Pulmonary artery endothelial cell (primary cell): ENCODE results near the gene RNF212. TPM values are rescaled to one million over a fixed set of nuclear protein-coding genes. Genes with fewer than 3 reads are reported as not detected.
"Not testable (repeated sequence)": the region's sequence is repeated elsewhere in the genome, so short reads cannot be mapped to it uniquely, and the experiment has no call there.

Source experiments
- DNase-seq: peaks from one replicate; pipeline ENCODE4 v3.0.0-alpha.2; 2011; ENCODE audit warnings: low read depth, low spot score
- total RNA-seq: library from RNA; depleted of rRNA; stranded (reverse); fragments of >200 nt; gene quantifications from 2 replicates; pipeline ENCODE4 v1.2.3, GENCODE V29; 2014

Gene RNF212
- total RNA-seq, 1 donor from 2014 or later, result 1.8 TPM

DNA sequence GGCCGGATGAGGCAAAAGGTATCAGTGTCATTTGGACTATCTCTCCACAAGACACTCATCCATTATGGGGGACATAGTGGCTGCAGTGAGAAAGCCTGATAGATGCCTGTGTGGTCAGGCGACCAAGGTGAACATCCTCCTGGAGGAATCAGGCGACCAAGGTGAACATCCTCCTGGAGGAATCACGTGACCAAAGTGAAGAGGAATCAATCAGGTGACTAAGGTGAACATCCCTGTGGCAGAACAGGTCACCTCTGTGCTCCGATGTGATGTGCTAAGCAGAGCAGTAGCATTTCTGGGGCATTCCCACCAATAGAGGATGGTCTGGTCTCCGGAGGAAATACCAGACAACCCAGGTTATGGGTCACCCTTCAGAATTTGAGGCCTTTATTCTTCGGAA lies 44.0 kb downstream of the RNF212 start:
- no peak for DNase-seq

DNA sequence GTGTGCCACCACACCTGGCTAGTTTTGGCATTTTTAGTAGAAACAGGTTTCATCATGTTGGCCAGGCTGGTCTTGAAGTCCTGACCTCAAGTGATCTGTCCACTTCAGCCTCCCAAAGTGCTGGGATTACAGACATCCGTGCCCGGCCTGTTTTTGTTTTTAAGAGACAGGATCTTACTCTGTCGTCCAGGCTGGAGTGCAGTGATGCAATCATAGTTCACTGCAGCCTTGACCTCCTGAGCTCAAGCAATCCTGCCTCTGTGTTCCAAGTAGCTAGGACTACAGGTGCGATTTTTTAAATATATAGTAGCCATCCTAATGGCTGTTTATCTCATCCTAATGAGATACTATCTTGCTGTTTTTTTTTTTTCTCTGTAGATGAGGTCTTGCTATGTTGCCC lies 47.6 kb downstream of the RNF212 start:
- DNase-seq, result no peak

DNA sequence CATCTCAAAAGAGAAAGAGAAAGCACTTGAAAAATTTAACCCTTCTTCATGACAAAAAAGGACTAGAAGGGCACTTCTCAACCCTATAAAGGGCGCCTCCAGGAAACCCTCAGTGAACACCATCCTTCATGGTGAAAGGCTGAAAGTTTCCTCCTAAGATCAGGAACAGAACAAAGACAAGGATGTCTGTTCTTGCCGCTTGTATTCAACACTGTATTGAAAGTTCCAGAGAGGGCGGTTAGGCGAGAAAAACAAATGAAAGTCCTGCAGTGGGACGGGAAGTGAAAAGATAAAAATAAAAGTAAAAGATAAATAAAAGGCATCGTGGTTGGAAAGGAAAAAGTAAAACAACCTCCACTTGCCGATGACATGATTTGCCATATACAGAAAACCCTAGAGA lies 50.9 kb downstream of the RNF212 start:
- no peak for DNase-seq

DNA sequence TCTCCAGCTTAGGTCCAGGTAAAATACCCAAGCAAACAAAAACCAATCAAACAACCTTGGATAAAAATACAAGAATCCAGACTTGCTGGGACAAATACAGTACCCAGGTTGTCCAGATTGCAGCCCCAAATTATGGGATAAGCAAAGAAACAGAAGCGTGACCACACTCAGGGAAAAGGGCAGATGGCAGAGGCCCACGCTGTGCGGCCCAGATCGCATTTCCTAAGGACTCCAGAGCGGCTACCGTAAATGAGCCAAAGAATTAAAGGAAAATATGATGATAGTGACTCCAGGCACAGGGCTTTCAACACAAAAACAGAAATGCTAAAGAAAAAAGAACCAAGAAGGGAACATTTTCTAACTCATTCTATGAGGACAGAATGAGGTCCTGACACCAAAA lies 51.6 kb downstream of the RNF212 start:
- no peak for DNase-seq

DNA sequence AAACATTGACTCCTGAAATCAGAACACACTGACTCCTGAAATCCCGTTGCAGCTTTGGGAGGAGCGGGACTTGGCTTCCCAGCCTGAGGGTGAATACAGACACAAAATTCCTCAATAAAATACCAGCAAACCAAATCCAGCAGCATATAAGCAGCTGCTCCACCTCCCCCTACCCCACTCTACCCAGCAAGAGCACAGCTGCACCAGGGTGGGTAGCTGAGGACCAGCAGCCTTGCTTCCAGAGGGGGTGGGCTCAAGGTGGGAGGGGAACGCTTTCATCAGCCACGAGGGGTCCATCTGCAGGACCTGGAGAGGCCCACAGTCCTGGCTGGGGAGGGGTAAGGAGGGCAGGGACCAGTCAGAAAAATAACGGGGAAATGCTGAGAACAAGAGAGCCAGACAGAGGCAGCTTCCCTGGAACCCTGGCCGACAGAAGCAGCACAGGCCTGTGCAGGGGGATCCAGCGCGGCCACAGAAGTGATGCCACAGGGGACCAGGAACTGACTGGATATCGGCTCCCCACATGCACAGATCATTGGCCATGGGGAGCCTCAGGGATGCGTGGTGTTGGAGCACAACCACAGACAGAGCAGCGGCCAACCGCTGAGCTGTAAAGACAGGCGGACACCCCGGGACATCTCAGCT lies 52.2 kb downstream of the RNF212 start:
- DNase-seq, result no peak

DNA sequence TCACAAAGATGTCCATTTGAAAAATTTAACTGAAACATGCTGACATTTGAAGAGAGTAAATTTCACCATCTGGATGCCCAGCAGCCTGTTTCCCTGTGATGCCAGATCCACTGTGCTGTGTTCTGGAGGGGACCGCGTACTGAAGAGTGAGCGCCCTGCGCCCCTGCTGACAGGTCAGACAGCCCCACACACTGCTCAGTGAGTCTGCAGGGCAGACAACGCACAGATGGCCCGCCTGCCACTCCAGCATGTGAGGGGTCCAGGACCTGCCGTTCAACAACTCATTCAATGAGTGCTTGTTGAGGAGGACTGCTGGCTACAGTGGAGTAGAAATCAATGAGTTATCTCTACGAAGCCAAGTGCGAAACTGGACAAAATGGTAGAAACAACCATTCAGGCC lies 52.7 kb downstream of the RNF212 start:
- no peak for DNase-seq

DNA sequence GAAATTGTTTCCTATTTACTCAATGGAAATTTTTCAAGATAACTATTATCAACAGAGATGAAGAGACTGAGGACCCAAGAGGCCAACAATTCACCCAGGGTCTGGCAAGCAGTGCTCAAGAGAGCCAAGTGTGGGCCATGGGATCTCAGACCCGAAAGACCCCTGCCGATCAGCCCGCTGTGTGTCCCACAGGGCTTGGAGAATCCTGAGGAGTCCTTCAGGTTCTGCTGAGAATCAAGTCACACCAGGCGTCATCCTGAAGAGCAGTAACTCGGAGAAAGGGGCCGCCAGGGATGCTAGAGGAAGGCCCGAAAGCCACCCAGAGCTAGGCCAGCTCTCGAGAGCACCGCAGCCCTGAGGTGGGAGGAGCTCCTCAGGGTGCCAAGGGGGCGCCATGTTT lies 53.2 kb downstream of the RNF212 start:
- DNase-seq, result no peak

DNA sequence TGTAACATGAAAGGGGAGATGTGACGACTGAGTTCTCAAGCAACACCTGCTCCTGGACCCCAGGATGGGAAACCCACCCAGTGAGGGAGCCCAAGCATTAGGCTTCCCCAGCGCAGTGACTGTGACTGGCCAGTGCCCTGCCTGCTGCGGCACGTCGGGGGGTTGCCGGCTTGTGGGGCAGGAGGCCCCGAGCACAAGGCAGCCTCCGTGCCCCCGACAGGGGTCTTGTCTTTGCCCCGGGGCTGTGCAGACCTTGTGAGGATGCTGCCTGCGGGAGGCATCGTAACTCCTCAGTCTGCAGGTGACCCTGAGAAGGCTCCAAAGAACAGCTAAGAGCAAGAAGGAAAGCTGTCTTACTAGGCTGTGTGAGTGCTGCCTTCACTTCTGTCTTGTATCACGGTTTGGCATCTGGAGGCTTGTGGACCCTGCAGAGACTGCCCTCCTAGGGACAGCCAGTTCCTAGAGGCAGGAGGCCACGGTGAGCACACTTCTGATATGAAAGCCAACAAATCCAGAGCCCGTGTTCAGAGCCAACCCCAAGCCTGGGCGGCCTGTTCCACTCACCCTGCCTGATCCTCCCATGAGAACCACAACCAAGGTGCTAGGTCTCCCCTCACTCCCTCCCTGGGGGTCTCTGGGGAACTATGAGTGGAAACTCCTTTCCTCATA lies 54.2 kb downstream of the RNF212 start:
- no peak for DNase-seq

DNA sequence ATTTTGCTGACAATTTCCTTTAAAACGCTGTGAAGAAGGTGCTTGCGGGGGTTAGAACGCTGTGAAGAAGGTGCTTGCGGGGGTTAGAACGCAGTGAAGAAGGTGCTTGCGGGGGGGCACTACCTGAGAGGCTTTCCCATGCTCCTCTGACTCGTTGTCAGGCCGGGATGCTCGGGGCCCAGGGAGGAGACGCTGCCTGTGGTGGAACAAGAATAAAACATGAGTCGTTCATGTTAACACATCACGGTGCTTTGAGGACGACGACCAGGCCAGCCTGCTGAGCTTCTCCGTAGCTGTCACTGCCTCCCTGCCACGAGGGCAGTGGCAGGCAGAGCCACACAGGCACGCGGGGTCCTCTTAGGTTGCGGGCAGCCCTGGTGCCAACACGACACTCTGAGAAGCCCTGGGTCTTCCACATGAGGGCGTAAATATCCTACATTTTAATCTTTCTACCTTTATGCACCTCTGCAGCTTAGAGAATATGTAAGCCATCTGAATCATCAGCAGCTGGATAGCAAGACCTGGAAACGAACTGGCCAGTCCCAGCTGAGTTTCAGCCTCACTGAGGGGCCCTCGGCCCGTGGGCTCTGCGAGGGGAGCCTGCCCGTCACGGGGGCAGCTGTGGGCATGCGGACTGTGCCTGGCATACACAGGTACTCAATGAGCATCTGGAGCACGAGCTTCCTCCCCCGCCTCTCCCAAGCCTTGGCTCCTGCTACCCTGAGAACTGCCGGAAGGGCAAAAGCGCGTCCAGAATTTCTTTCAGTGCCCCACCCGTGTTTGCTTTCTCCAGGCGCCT lies 55.0 kb downstream of the RNF212 start:
- DNase-seq, result no peak

DNA sequence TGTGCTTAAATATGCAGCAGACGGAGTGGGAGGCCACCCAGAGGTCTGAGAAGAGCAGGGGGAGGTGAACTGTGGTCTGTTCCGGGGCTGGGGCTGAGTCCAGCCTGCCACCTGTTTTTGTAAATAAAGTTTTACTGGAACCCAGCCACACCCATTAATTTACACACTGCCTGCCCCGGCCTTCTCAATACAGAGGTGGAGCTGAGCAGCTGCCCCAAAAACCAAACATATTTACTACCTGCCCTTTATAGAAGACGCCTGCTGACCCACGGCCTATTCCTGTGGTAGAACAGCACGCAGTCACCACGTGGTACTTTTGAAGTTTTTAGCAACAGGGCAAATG lies 56.0 kb downstream of the RNF212 start:
- no peak for DNase-seq

DNA sequence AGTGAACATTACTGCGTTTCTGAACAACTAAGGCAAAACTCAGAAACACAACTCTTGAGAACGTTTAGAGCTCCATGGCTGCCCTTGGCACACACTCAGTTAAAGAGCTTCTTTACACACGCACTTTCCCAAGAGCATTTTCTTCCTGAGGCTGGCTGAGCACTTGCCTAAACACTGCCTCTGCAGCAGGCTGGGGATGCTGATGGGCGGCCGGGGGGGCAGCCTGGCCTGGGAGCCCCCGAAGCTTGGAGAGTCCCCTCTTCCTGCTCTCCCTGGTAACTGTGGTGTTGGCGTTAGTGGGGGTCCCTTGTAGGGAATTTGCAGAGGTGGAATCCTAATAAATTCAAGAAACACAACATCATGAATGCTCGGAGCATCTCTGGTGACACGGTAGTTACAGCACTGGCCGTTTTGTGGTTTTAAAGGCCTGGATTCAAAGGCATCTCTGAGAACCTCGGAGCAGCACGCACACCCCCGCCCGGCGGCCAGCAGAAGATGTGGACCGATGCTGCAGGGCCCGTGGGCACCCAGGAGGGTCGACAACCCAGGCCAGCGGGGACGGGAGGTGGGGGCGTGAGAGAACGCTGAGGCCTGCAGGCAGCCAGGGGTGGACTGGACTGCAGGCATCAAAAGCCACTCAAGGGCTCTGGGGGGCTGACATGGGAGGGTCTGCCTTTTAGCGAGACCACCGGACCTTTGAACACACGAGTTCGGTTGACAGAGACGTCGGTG lies 56.5 kb downstream of the RNF212 start:
- no peak for DNase-seq

DNA sequence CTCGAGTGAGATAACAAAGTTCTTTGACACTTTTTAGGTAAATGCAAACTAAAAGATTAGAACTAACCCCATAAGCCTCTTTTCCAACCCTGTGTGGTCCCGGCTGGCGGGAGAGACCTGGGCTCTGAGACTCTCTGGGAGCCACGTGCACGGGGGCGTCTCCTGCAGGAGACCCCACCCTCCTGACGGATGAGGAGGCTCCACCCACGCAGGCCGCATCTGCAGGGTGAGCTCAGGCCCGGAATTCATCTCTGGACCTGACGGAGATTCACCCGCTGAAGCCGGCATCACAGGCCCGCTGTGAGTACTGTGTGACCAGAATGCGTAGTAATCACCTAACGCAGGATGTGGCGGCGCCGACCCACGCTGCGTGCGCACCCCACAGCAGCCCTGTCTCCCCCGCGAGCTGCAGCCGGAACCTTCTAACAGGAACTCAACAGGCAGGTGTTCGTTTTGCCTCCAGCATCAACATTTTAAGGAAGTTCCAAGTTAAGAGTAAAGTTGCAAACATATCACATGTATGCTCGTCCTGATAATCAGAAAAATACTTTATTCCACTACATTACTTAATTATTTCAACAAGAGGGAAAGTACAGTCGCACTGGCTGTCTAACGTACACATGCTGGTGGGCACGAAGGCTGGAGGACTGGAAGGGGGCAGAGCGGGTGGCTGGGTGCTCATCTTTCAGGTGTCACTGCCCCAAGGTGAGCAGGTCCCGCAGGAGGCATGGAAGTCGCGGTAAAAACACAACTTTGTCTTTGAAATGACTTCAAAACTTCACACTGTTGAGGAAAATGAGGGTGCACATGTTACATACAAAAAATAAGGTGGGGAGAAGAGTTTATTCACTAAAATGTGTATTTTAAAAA lies 57.4 kb downstream of the RNF212 start:
- DNase-seq, result no peak

DNA sequence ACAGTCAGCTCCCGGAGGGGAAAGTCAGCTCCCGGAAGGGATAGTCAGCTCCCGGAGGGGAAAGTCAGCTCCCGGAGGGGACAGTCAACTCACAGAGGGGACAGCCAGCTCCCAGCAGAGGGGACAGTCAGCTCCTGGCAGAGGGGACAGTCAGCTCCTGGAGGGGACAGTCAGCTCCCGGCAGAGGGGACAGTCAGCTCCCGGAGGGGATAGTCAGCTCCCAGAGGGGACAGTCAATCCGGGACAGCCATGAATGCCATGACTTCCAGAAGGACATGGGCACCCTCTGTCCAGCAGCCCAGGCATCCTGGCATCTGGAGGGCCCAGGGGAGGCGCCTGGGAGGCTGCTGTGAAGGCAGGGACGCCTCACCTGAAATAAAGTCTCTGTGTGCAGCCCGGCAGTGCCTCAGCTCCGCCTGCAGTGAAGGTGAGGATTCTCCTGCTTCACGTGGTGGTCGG lies 58.1 kb downstream of the RNF212 start:
- not testable (repeated sequence) for DNase-seq

DNA sequence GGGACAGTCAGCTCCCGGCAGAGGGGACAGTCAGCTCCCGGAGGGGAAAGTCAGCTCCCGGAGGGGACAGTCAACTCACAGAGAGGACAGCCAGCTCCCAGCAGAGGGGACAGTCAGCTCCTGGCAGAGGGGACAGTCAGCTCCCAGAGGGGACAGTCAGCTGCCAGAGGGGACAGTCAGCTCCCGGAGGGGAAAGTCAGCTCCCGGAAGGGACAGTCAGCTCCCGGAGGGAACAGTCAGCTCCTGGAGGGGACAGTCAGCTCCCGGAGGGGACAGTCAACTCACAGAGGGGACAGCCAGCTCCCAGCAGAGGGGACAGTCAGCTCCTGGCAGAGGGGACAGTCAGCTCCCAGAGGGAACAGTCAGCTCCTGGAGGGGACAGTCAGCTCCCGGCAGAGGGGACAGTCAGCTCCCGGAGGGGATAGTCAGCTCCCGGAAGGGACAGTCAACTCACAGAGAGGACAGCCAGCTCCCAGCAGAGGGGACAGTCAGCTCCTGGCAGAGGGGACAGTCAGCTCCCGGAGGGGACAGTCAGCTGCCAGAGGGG lies 58.6 kb downstream of the RNF212 start:
- not testable (repeated sequence) for DNase-seq

DNA sequence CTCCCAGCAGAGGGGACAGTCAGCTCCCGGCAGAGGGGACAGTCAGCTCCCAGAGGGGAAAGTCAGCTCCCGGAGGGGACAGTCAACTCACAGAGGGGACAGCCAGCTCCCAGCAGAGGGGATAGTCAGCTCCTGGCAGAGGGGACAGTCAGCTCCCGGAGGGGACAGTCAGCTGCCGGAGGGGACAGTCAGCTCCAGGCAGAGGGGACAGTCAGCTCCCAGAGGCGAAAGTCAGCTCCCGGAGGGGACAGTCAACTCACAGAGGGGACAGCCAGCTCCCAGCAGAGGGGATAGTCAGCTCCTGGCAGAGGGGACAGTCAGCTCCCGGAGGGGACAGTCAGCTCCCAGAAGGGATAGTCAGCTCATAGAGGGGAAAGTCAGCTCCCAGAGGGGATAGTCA lies 59.5 kb downstream of the RNF212 start:
- DNase-seq, result not testable (repeated sequence)

DNA sequence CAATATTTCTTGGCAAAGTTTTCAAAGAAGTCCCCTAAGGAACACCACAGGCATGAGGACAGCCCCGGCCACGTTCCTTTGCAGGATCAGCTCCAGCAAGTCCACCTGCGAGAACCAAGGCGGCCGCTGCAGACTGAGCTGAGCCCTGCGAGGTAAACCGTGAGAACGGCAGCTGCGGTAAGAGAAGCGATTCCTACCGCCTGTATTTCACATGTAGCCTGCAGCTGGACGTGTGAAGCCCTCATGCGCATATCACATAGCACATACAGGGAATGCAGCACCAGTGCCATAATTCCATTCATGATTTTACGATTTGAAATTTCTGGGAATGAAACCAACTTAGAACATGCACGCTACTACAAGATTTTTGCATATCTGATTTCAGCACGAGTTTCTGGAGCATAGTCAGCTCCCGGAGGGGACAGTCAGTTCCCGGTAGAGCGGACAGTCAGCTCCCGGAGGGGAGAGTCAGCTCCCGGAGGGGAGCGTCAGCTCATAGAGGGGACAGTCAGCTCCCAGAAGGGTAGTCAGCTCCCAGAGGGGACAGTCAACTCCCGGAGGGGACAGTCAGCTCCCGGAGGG lies 60.2 kb downstream of the RNF212 start:
- DNase-seq, result no peak

DNA sequence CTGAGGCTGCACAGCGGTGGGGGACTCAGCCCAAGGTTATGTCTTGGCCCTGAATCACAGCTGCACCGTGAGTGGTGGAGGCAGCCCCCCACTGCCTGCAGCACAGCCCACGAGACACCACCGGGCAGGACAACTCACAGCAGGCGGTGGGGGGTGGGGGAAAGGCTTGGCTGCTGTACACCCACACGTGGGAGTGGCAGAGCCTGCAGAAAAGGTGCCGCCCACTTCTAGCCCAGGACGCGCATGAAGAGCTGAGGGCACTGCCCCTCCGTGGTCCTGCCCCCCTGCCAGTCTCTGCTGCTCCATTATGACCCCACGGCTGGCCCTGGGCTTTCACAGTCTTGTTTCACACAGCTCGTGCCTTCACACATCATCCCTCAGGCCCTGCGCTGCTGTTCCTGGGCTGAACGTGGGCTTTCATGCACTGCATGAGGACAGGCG lies 61.1 kb downstream of the RNF212 start:
- DNase-seq, result no peak

DNA sequence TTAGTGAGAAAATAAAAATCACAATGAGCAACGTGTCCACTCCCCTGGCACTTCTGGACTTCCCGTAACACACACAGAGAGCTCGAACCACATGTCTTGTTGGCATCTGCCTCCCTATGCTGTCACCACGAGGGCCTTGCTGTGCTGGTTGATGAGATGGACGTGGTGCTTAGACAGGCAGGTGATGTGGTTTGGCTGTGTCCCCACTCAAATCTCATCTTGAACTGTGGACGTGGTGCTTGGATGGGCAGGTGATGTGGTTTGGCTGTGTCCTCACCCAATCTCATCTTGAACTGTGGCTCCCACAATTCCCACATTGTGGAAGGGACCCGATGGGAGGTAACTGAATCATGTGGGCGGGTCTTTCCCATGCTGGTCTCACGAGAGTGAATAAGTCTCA lies 61.9 kb downstream of the RNF212 start:
- no peak for DNase-seq

DNA sequence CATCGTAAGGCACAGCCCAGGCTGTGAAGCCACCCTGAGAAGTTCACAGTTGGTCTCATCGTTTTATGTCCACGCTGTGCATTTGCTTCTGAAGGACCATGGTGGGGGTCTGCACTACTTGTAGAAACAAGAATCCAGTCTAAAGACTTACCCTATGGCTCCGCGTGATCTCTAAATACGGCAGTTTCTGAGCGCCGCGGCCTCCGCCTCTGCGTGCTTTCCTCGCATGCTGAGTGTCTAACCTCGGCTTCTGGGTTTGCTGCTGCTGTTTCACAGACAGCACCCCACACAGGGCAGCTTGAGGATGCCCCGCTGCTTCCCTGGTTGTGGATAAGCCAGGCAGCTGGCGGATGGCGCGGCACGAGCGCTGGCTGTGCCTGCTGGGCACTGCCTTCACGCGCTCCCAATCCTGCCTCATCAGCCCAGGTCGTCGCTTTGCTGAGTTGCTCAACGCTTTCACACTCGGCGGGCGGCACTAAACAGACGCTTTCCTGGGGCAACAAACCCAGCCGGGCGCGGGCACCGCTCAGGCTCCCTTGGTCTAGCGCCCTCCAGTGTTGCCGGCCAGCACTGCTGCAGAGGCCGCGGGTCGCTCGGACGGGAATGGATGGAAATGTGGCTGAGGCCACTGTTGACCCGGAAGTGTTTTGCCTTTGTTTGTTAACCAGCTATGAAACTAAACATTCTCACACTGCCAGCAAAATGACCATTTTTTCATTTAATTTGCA lies 62.7 kb downstream of the RNF212 start:
- DNase-seq, result no peak

DNA sequence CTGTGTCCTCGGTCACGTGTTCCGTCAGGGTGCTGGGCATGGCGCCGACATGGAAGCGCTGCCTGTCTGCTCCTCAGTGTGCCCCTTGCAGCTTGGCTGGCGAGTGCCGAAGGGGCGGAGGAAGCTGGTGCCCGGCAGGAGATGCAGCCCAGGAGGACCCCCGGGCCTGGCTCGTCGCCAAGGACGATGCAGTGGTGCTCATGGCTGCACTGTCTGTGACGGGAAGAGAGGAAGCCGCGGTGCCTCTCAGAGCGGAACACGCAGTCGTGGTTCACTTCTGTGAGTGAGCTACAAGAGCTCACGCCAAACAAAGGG lies 63.8 kb downstream of the RNF212 start:
- DNase-seq, result no peak
